WTC11 (cell line): ENCODE results near the gene SENP8. TPM values are rescaled to one million over a fixed set of nuclear protein-coding genes. Genes with fewer than 3 reads are reported as not detected.

Experiments used
- ATAC-seq: fragments of 200-7000 bp; cut with Tn5 transposase; 2 replicates; pipeline ENCODE4 v1.10.0; 2021; ENCODE audit warnings: mild to moderate bottlenecking, moderate library complexity
- CTCF ChIA-PET: fragments of 300-600 bp; sonication (Branson Sonifier 250); formaldehyde crosslinking; loops from one replicate; lab custom pipeline; 2021; ENCODE audit warnings: antibody characterized with exemption; lab: Charles Lee
- POLR2A ChIA-PET: fragments of 350-600 bp; sonication (Branson Sonifier 250); formaldehyde crosslinking; loops from one replicate; lab custom pipeline; 2021; ENCODE audit warnings: antibody characterized with exemption; lab: Charles Lee
- DNase-seq: peaks from one replicate; pipeline ENCODE4 v3.0.0; 2021; ENCODE audit warnings: low spot score
- H3K27ac Mint-ChIP-seq: 2 replicates; pipeline ENCODE4 v1.8.0; 2021; ENCODE audit warnings: mixed read lengths
- H3K27me3 Mint-ChIP-seq: 2 replicates; pipeline ENCODE4 v1.8.0; 2021; ENCODE audit warnings: low read depth, mild to moderate bottlenecking, moderate library complexity, mixed read lengths
- H3K36me3 Mint-ChIP-seq: 2 replicates; pipeline ENCODE4 v1.8.0; 2021; ENCODE audit warnings: mixed read lengths
- H3K4me1 Mint-ChIP-seq: 2 replicates; pipeline ENCODE4 v1.8.0; 2022; ENCODE audit warnings: mixed read lengths
- H3K4me3 Mint-ChIP-seq: 2 replicates; pipeline ENCODE4 v1.8.0; 2021; ENCODE audit warnings: mild to moderate bottlenecking, moderate library complexity, mixed read lengths
- H3K9me3 Mint-ChIP-seq: 2 replicates; pipeline ENCODE4 v1.8.0; 2021; ENCODE audit warnings: mixed read lengths
- ATF2 ChIP-seq: sonication (generic); formaldehyde crosslinking; IDR thresholded peaks from 2 replicates; pipeline ENCODE4 v1.8.1; 2022; ENCODE audit warnings: low read depth, missing genetic modification reagents, borderline replicate concordance
- ETV6 ChIP-seq: sonication (generic); formaldehyde crosslinking; IDR thresholded peaks from 2 replicates; pipeline ENCODE4 v1.8.1; 2022; ENCODE audit warnings: mild to moderate bottlenecking, missing genetic modification reagents
- FOXK1 ChIP-seq: sonication (generic); formaldehyde crosslinking; IDR thresholded peaks from 2 replicates; pipeline ENCODE4 v1.8.0; 2022; ENCODE audit warnings: mild to moderate bottlenecking, moderate library complexity, missing genetic modification reagents
- JAZF1 ChIP-seq: fragments of 250-450 bp; sonication (Bioruptor Pico); IDR thresholded peaks from 2 replicates; pipeline ENCODE4 v1.9.0; 2021; ENCODE audit warnings: moderate library complexity, mild to moderate bottlenecking, inconsistent platforms
- MLX ChIP-seq: sonication (generic); formaldehyde crosslinking; IDR thresholded peaks from 2 replicates; pipeline ENCODE4 v1.8.1; 2023; ENCODE audit warnings: mild to moderate bottlenecking, missing genetic modification reagents, moderate library complexity
- NFYB ChIP-seq: sonication (generic); formaldehyde crosslinking; conservative IDR thresholded peaks from 2 replicates; pipeline ENCODE4 v1.8.0; 2022; ENCODE audit warnings: low read depth, missing genetic modification reagents
- NR3C1 ChIP-seq: sonication (generic); formaldehyde crosslinking; conservative IDR thresholded peaks from 2 replicates; pipeline ENCODE4 v1.8.1; 2023; ENCODE audit warnings: low read depth, mild to moderate bottlenecking, missing genetic modification reagents
- RORB ChIP-seq: fragments of 250-450 bp; sonication (Bioruptor Pico); IDR thresholded peaks from 2 replicates; pipeline ENCODE4 v1.9.0; 2021; ENCODE audit warnings: mild to moderate bottlenecking
- SMAD4 ChIP-seq: sonication (generic); formaldehyde crosslinking; IDR thresholded peaks from 2 replicates; pipeline ENCODE4 v1.8.0; 2022; ENCODE audit warnings: mild to moderate bottlenecking, missing genetic modification reagents
- SP1 ChIP-seq: sonication (generic); formaldehyde crosslinking; conservative IDR thresholded peaks from 2 replicates; pipeline ENCODE4 v1.8.1; 2022; ENCODE audit warnings: missing genetic modification reagents
- TEAD1 ChIP-seq: sonication (generic); formaldehyde crosslinking; IDR thresholded peaks from 2 replicates; pipeline ENCODE4 v1.8.0; 2022; ENCODE audit warnings: mild to moderate bottlenecking, missing genetic modification reagents
- TP53 ChIP-seq: sonication (generic); formaldehyde crosslinking; IDR thresholded peaks from 2 replicates; pipeline ENCODE4 v1.8.1; 2023; ENCODE audit warnings: mild to moderate bottlenecking, missing genetic modification reagents
- ZBTB43 ChIP-seq: sonication (generic); formaldehyde crosslinking; IDR thresholded peaks from 2 replicates; pipeline ENCODE4 v1.8.1; 2023; ENCODE audit warnings: mild to moderate bottlenecking, missing genetic modification reagents
- ZNF138 ChIP-seq: sonication (generic); formaldehyde crosslinking; conservative IDR thresholded peaks from 2 replicates; pipeline ENCODE4 v1.8.1; 2022; ENCODE audit warnings: mild to moderate bottlenecking, moderate library complexity, missing genetic modification reagents
- ZNF263 ChIP-seq: sonication (generic); formaldehyde crosslinking; IDR thresholded peaks from 2 replicates; pipeline ENCODE4 v1.8.1; 2022; ENCODE audit warnings: low read depth, mild to moderate bottlenecking, moderate library complexity, missing genetic modification reagents
- ZNF281 ChIP-seq: sonication (generic); formaldehyde crosslinking; IDR thresholded peaks from 2 replicates; pipeline ENCODE4 v1.8.0; 2023; ENCODE audit warnings: mild to moderate bottlenecking, missing genetic modification reagents
- ZNF423 ChIP-seq: fragments of 250-450 bp; sonication (Bioruptor Pico); IDR thresholded peaks from 2 replicates; pipeline ENCODE4 v2.1.2; 2022; ENCODE audit warnings: mild to moderate bottlenecking, moderate library complexity
- total RNA-seq: library from RNA; stranded (reverse); gene quantifications from 3 replicates; pipeline ENCODE4 v1.2.3, GENCODE V29; 2021
- TF ChIP-seq, protein P1 (sequence below): sonication (generic); formaldehyde crosslinking; IDR thresholded peaks from 2 replicates; pipeline ENCODE4 v1.8.1; 2023; ENCODE audit warnings: mild to moderate bottlenecking, missing genetic modification reagents, moderate library complexity
- TF ChIP-seq, protein P2 (sequence below): sonication (generic); formaldehyde crosslinking; IDR thresholded peaks from 2 replicates; pipeline ENCODE4 v1.8.1; 2023; ENCODE audit warnings: mild to moderate bottlenecking, missing genetic modification reagents
- TF ChIP-seq, protein P3 (sequence below): fragments of 250-450 bp; sonication (Bioruptor Pico); IDR thresholded peaks from 2 replicates; pipeline ENCODE4 v1.9.0; 2021; ENCODE audit warnings: mild to moderate bottlenecking
- TF ChIP-seq, protein P4 (sequence below): fragments of 250-450 bp; sonication (Bioruptor Pico); IDR thresholded peaks from 2 replicates; pipeline ENCODE4 v1.8.0; 2021; ENCODE audit warnings: mild to moderate bottlenecking

The SENP8 gene
- total RNA-seq, 1 experiment from 2014 or later: 6.3 TPM

DNA sequence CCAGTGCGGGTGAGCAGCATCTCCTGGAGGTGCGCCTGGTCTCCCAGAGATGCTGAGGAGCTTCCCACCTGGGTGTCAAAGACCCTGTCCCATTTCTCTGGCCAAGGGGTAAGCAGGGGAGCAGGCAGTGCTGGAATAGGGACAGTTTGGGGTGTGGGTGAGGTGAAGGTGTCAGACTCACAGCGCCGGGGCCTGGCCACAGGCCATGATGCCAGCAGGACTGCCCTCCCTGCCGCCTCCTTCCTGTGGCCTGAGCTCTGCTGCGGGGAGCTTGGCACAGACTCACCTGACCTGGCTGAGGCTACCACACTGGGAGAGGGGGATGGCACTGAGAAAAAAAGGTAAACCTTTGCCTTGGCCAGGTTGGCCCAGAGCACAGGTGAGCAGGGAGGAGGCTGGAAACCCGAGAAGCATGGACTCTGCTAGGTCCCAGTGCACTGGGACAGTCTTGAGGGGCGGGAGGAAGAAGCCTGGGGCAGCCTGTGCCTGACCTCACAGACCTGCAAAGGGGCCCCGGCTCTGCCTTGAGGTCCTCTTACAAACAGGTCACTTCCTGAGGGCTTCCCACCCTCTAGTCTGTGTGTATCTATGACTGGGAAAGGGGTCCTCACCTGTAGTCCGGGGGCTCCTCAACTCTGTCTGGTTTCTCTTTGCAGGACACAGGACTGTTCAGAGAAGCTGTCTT, 51.2 kb downstream of the SENP8 start (continued):
- TF ChIP-seq ZBTB43 (CRISPR knock-in tag) (no peak), FOXK1 (CRISPR knock-in tag) (no peak), JAZF1 (CRISPR knock-in tag) (no peak), NFYB (CRISPR knock-in tag) (no peak), RORB (CRISPR knock-in tag) (no peak)

DNA sequence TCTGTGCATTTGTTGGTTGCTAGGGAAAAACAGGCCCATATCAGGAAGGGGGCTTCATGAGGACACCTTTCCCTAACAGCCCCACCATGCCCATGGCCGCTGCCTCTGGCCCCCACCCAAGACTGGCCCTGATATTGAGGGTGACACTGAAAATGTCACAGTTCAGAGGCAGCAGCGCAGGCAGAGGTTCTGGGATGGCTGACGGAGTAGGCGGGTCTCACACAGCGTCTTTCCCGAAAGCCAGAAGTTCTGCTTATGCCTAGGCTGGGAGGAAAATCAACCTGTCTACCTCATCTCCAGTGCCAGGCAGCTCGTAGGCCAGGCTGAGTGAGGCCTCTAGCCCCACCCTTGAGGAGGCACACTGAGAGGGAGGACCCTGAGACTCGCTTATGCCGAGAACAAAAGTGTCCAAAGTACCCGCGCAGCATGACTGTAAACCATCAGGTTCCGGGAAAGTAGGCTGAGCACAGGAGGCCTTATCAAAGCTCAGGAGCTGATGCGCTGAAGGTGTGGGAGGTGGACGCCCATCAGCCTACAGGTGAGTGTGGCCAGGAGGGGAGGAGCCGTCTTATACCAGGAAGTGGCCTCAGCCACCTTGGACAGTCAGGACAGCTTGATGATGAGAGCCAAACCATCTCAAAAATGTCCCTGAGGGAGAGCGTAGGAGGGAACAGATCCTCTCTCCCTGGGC, 51.9 kb downstream of the SENP8 start:
- Mint-ChIP-seq H3K4me1 (peaks cover 11% of the 10 kb centered on the region), H3K27me3 (no peaks in the 10 kb centered on the region), H3K36me3 (no peaks in the 10 kb centered on the region), H3K27ac (no peak overlapping the region), H3K9me3 (no peaks in the 10 kb centered on the region), H3K4me3 (no peak overlapping the region)
- ATAC-seq: no peak
- no peak for DNase-seq
- ChIA-PET CTCF (interaction anchor here (1.3 to 2.0 kb wide), 2 partner anchors 14 kb away, joined by 5 to 9 read pairs; no protein-coding TSS in a partner anchor), POLR2A (no interaction called here)
- TF ChIP-seq, protein P1, sequence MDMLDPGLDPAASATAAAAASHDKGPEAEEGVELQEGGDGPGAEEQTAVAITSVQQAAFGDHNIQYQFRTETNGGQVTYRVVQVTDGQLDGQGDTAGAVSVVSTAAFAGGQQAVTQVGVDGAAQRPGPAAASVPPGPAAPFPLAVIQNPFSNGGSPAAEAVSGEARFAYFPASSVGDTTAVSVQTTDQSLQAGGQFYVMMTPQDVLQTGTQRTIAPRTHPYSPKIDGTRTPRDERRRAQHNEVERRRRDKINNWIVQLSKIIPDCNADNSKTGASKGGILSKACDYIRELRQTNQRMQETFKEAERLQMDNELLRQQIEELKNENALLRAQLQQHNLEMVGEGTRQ (CRISPR knock-in tag): no peak
- no peak for TF ChIP-seq SP1
- TF ChIP-seq TEAD1 (CRISPR knock-in tag): no peak
- TF ChIP-seq, protein P2, sequence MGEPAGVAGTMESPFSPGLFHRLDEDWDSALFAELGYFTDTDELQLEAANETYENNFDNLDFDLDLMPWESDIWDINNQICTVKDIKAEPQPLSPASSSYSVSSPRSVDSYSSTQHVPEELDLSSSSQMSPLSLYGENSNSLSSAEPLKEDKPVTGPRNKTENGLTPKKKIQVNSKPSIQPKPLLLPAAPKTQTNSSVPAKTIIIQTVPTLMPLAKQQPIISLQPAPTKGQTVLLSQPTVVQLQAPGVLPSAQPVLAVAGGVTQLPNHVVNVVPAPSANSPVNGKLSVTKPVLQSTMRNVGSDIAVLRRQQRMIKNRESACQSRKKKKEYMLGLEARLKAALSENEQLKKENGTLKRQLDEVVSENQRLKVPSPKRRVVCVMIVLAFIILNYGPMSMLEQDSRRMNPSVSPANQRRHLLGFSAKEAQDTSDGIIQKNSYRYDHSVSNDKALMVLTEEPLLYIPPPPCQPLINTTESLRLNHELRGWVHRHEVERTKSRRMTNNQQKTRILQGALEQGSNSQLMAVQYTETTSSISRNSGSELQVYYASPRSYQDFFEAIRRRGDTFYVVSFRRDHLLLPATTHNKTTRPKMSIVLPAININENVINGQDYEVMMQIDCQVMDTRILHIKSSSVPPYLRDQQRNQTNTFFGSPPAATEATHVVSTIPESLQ (CRISPR knock-in tag): no peak
- TF ChIP-seq, protein P3, sequence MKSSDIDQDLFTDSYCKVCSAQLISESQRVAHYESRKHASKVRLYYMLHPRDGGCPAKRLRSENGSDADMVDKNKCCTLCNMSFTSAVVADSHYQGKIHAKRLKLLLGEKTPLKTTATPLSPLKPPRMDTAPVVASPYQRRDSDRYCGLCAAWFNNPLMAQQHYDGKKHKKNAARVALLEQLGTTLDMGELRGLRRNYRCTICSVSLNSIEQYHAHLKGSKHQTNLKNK (CRISPR knock-in tag): no peak
- no peak for TF ChIP-seq ZNF138 (CRISPR knock-in tag)
- TF ChIP-seq ATF2 (CRISPR knock-in tag): no peak
- TF ChIP-seq, protein P4, sequence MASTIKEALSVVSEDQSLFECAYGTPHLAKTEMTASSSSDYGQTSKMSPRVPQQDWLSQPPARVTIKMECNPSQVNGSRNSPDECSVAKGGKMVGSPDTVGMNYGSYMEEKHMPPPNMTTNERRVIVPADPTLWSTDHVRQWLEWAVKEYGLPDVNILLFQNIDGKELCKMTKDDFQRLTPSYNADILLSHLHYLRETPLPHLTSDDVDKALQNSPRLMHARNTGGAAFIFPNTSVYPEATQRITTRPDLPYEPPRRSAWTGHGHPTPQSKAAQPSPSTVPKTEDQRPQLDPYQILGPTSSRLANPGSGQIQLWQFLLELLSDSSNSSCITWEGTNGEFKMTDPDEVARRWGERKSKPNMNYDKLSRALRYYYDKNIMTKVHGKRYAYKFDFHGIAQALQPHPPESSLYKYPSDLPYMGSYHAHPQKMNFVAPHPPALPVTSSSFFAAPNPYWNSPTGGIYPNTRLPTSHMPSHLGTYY: no peak
- TF ChIP-seq JAZF1 (CRISPR knock-in tag): no peak
- TF ChIP-seq ETV6 (CRISPR knock-in tag): no peak
- no peak for TF ChIP-seq MLX (CRISPR knock-in tag)
- no peak for TF ChIP-seq SMAD4 (CRISPR knock-in tag)
- TF ChIP-seq TP53 (CRISPR knock-in tag): no peak
- TF ChIP-seq NR3C1 (CRISPR knock-in tag): no peak
- TF ChIP-seq ZNF263 (CRISPR knock-in tag): no peak
- TF ChIP-seq ZNF281 (CRISPR knock-in tag): no peak
- no peak for TF ChIP-seq NFYB (CRISPR knock-in tag)
- no peak for TF ChIP-seq ZNF423 (CRISPR knock-in tag)
